Coronary artery (tissue), 2 donors: ENCODE data around the gene SAP130.

Source experiments
- DNase-seq: peaks from one replicate; pipeline ENCODE4 v3.0.0-alpha.2; 2017; ENCODE audit warnings: low spot score
- H3K27ac ChIP-seq, 2 donors: fragments of 200-600 bp; sonication (generic); one replicate each; pipeline ENCODE4 v1.5.1; 2016 to 2019
- H3K4me3 ChIP-seq: fragments of 200-600 bp; sonication (generic); 2 replicates; pipeline ENCODE4 v1.5.1; 2016; ENCODE audit warnings: mild to moderate bottlenecking, moderate library complexity
- CTCF ChIP-seq: fragments of 200-600 bp; sonication (generic); IDR thresholded peaks from one replicate; pipeline ENCODE4 v1.5.1; 2019; ENCODE audit warnings: antibody characterized with exemption

Gene SAP130

GRCh38 chr2:127953849-127954248 lies 74.0 kb downstream of the SAP130 start:
- no peak for TF ChIP-seq CTCF
- H3K27ac ChIP-seq, result peak overlapping the region; percentile 47 to 79

GRCh38 chr2:127953128-127953718 lies 74.6 kb downstream of the SAP130 start:
- no peak for DNase-seq
- H3K27ac ChIP-seq, result peak overlapping the region; percentile 47 to 79
- H3K4me3 ChIP-seq, result peak overlapping the region; percentile 43
- no peak for TF ChIP-seq CTCF

More at GRCh38 chr2:127953849-127954248, 74.0 kb downstream of the SAP130 start:
- no peak for DNase-seq
- no peak overlapping the region for H3K4me3 ChIP-seq

GRCh38 chr2:127951026-127951425 lies 76.8 kb downstream of the SAP130 start:
- Histone ChIP-seq H3K27ac (no peak overlapping the region), H3K4me3 (no peak overlapping the region)
- TF ChIP-seq CTCF, result no peak
- no peak for DNase-seq

GRCh38 chr2:127950264-127950663 lies 77.6 kb downstream of the SAP130 start:
- TF ChIP-seq CTCF, result no peak
- no peak overlapping the region for H3K27ac ChIP-seq
- DNase-seq, result no peak
- H3K4me3 ChIP-seq, result no peak overlapping the region

- no peak for DNase-seq
- H3K27ac ChIP-seq, result no peak overlapping the region
- H3K4me3 ChIP-seq, result no peak overlapping the region
- no peak for TF ChIP-seq CTCF
These were observed 82.6 kb downstream of the SAP130 start for GRCh38 chr2:127945281-127945680.

- TF ChIP-seq CTCF, result no peak
- no peak for DNase-seq
- Histone ChIP-seq H3K27ac (no peak overlapping the region), H3K4me3 (no peak overlapping the region)
These were observed 84.7 kb downstream of the SAP130 start for GRCh38 chr2:127943186-127943585.

- H3K27ac ChIP-seq, result no peak overlapping the region
- no peak for DNase-seq
- TF ChIP-seq CTCF, result no peak
- no peak overlapping the region for H3K4me3 ChIP-seq
These were observed 85.9 kb downstream of the SAP130 start for GRCh38 chr2:127942002-127942401.
